Measurements from ENCODE around the gene FTL.

- no peak for TF ChIP-seq CTCF (conservative IDR thresholded peaks at IDR 0.05 in 1 of 2, IDR thresholded peaks at IDR 0.05 in 1 of 2; ENCODE audit: extremely low read depth in 1 of 2, insufficient read depth in 1 of 2, low read depth in 1 of 2, low read length in 2 of 2)
- no peak for TF ChIP-seq EZH2 (IDR thresholded peaks at IDR 0.05; ENCODE audit: borderline replicate concordance, low read length)
Observed at GRCh38 chr19:48994035-48994386, 28.9 kb downstream of the FTL start.

All from mammary epithelial cell (primary cell).